ENCODE measurements around the gene CCDC14. TPM values are rescaled to one million over a fixed set of nuclear protein-coding genes. Genes with fewer than 3 reads are reported as not detected.

The CCDC14 gene
- total and polyA plus RNA-seq, 9 of the 15 experiments (the other 6 are each of a cell fraction or from before 2014, with no cell fraction given) = 18.6 to 107 (median 57.3) TPM

DNA sequence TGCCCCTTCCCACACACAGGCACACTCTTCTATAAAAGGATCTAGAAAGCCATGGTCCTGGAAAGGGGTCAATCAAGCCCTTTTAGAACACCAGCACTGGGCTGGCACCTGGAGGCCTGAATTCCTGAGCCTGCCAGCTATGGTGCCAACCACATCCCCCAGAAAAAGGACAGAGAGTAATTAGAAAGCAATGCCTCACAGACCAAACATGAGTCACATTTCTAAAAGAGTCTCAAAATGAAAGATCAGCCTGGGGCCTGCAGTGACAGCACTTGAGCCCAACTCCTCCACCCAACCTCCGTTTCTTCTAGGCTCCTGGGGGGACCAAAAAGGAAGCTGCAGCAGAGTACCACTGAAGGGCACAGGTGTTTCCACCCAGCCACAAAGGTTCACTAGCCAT, 91.0 kb downstream of the CCDC14 start:
- no peak overlapping the region for H3K4me2 ChIP-seq (ENCODE audit: insufficient read depth, low read length)
- H3K9me1 ChIP-seq (ENCODE audit: control insufficient read depth, insufficient read depth, low read length) = no peaks in the 10 kb centered on the region
- no peaks in the 10 kb centered on the region for H3K36me3 ChIP-seq (ENCODE audit: control insufficient read depth, insufficient read depth, low read length)
- ATAC-seq (no peak), FAIRE-seq (no peak), DNase-seq (ENCODE audit: extremely low read depth in 1 of 4, low spot score in 3 of 4) (no peak)
- no peak overlapping the region for H3K9ac ChIP-seq (ENCODE audit: insufficient read depth in 1 of 2, low read depth in 2 of 2, low read length in 2 of 2)
- no TSS peak for BruUV-seq (replicated peaks)
- no peaks in the 10 kb centered on the region for H3K9me3 ChIP-seq (replicated peaks; ENCODE audit: control insufficient read depth, insufficient read depth, low read depth, low read length)
- in situ Hi-C loops (cut with MboI) (no loop called here), intact Hi-C loops (cut with micrococcal nuclease) (no loop called here)
- H3K4me3 ChIP-seq = no peak overlapping the region
- no peaks in the 10 kb centered on the region for H3K79me2 ChIP-seq (ENCODE audit: control insufficient read depth, insufficient read depth, low read length)
- H3K27me3 ChIP-seq (ENCODE audit: control insufficient read depth in 2 of 2, insufficient read depth in 2 of 2, low read length in 2 of 2) = no peaks in the 10 kb centered on the region
- ChIA-PET POLR2A (no interaction called here), CTCF (ENCODE audit: low intra/inter-chr PET ratio) (no interaction called here)
- 20% methylated on average over 1 of the region's 1 CpG for WGBS (ENCODE audit: insufficient coverage, low coverage, missing lambda C conversion rate)
- H4K20me1 ChIP-seq (replicated peaks; ENCODE audit: control insufficient read depth, insufficient read depth, low read length) = no peaks in the 10 kb centered on the region
- no peaks in the 10 kb centered on the region for H3K4me1 ChIP-seq (replicated peaks in 1 of 2; ENCODE audit: control insufficient read depth in 2 of 2, insufficient read depth in 2 of 2, low read length in 2 of 2)
- no peak overlapping the region for H3K27ac ChIP-seq (ENCODE audit: extremely low read depth, low read depth, low read length)
- TF ChIP-seq, protein P1, sequence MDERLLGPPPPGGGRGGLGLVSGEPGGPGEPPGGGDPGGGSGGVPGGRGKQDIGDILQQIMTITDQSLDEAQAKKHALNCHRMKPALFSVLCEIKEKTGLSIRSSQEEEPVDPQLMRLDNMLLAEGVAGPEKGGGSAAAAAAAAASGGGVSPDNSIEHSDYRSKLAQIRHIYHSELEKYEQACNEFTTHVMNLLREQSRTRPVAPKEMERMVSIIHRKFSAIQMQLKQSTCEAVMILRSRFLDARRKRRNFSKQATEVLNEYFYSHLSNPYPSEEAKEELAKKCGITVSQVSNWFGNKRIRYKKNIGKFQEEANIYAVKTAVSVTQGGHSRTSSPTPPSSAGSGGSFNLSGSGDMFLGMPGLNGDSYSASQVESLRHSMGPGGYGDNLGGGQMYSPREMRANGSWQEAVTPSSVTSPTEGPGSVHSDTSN (CRISPR knock-in tag; IDR thresholded peaks at IDR 0.05; ENCODE audit: low read depth) = no peak
- TF ChIP-seq, protein P1 (tag; conservative IDR thresholded peaks at IDR 0.05; ENCODE audit: low read depth) = no peak
- no peak for TF ChIP-seq CAMTA2 (CRISPR knock-in tag; conservative IDR thresholded peaks at IDR 0.05)
- TF ChIP-seq, protein P2, sequence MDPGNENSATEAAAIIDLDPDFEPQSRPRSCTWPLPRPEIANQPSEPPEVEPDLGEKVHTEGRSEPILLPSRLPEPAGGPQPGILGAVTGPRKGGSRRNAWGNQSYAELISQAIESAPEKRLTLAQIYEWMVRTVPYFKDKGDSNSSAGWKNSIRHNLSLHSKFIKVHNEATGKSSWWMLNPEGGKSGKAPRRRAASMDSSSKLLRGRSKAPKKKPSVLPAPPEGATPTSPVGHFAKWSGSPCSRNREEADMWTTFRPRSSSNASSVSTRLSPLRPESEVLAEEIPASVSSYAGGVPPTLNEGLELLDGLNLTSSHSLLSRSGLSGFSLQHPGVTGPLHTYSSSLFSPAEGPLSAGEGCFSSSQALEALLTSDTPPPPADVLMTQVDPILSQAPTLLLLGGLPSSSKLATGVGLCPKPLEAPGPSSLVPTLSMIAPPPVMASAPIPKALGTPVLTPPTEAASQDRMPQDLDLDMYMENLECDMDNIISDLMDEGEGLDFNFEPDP (CRISPR knock-in tag; IDR thresholded peaks at IDR 0.05) = no peak
- no peak overlapping the region for H2AFZ ChIP-seq (ENCODE audit: low read depth, low read length)
